A549 (cell line): ENCODE measurements around the gene CNTN4. TPM values are rescaled to one million over a fixed set of nuclear protein-coding genes. Genes with fewer than 3 reads are reported as not detected.

ENCODE experiments used
- ATAC-seq, 2 experiments: fragments of 200-7000 bp in 1 of 2; fragments of >200 bp in 1 of 2; cut with Nextera tagmentation in 1 of 2; cut with Tn5 transposase in 1 of 2; 3 replicates each; pipeline versions ENCODE4 v1.8.0 to v1.9.1; 2018 to 2020; ENCODE audit warnings: mild to moderate bottlenecking in 1 of 2, moderate library complexity in 1 of 2
- CTCF ChIA-PET: fragments of 300-600 bp; sonication (Branson Sonifier 250); formaldehyde crosslinking; extraction: SDS; loops from one replicate; lab custom pipeline; 2021; ENCODE audit warnings: antibody characterized with exemption, inconsistent platforms; lab: Yijun Ruan, JAX
- POLR2A ChIA-PET: fragments of 350-600 bp; formaldehyde crosslinking; extraction: SDS; loops from one replicate; lab custom pipeline; 2021; ENCODE audit warnings: antibody characterized with exemption, inconsistent platforms; lab: Yijun Ruan, JAX
- DNase-seq, 2 experiments: peaks; one replicate each; pipeline versions ENCODE4 v3.0.0 to v3.0.0-alpha.2; 2011 to 2016; ENCODE audit warnings: low read depth in 1 of 2, low spot score in 1 of 2
- FAIRE-seq: peaks from 2 replicates; lab custom pipeline; 2011; peaks lifted over from hg19 to GRCh38; lab: Jason Lieb, UNC
- H3K27ac ChIP-seq, 2 experiments: fragments of >200 bp; sonication (Bioruptor Twin); formaldehyde crosslinking; 3 replicates each; pipeline ENCODE4 v1.5.1; 2016 to 2017
- H3K4me1 ChIP-seq: fragments of >200 bp; sonication (Bioruptor Twin); formaldehyde crosslinking; 3 replicates; pipeline ENCODE4 v1.6.1; 2016
- H3K4me2 ChIP-seq: fragments of >200 bp; sonication (Bioruptor Twin); formaldehyde crosslinking; 3 replicates; pipeline ENCODE4 v1.6.1; 2016
- H3K4me3 ChIP-seq: fragments of >200 bp; sonication (Bioruptor Twin); formaldehyde crosslinking; 3 replicates; pipeline ENCODE4 v1.5.1; 2016
- H3K9me3 ChIP-seq: fragments of >200 bp; sonication (Bioruptor Twin); formaldehyde crosslinking; 3 replicates; pipeline ENCODE4 v1.6.1; 2016
- BHLHE40 ChIP-seq: IDR thresholded peaks from 2 replicates; pipeline ENCODE4 v1.6.1; 2012; ENCODE audit warnings: low read depth, low read length, inconsistent platforms
- CBX2 ChIP-seq: fragments of 200-600 bp; sonication (generic); IDR thresholded peaks from 2 replicates; pipeline ENCODE4 v1.6.1; 2016; ENCODE audit warnings: low read depth, mild to moderate bottlenecking, borderline replicate concordance
- CEBPB ChIP-seq, 2 experiments: fragments of >200 bp in 1 of 2; sonication (Bioruptor Twin) in 1 of 2; formaldehyde crosslinking in 1 of 2; IDR thresholded peaks; 2 replicates each; pipeline ENCODE4 v1.6.1; 2012 to 2016
- CHD2 ChIP-seq: fragments of 150-350 bp; IDR thresholded peaks from 2 replicates; pipeline ENCODE4 v1.6.1; 2014; ENCODE audit warnings: low read length; ENCODE audit not compliant: partially characterized antibody
- EP300 ChIP-seq, 2 experiments: fragments of >200 bp; sonication (Bioruptor Twin); formaldehyde crosslinking; IDR thresholded peaks; 2 replicates in 1 of 2; 3 replicates in 1 of 2; pipeline ENCODE4 v1.6.1; 2016 to 2017
- ESRRA ChIP-seq: fragments of 150-350 bp; IDR thresholded peaks from 2 replicates; pipeline ENCODE4 v1.6.1; 2014; ENCODE audit warnings: mild to moderate bottlenecking, low read length, borderline replicate concordance
- GATA3 ChIP-seq: IDR thresholded peaks from 2 replicates; pipeline ENCODE4 v1.6.1; 2012; ENCODE audit warnings: borderline replicate concordance
- HES2 ChIP-seq: fragments of >200 bp; sonication (Bioruptor Twin); formaldehyde crosslinking; IDR thresholded peaks from 2 replicates; pipeline ENCODE4 v1.6.1; 2016
- HOXB5 ChIP-seq: fragments of 250-450 bp; sonication (Bioruptor Pico); IDR thresholded peaks from 2 replicates; pipeline ENCODE4 v1.5.0; 2020; ENCODE audit warnings: mild to moderate bottlenecking, moderate library complexity
- JUN ChIP-seq, 2 experiments: fragments of >200 bp; sonication (Bioruptor Twin); formaldehyde crosslinking; IDR thresholded peaks; 2 replicates in 1 of 2; 3 replicates in 1 of 2; pipeline ENCODE4 v1.6.1; 2016 to 2017
- MAX ChIP-seq: IDR thresholded peaks from 2 replicates; pipeline ENCODE4 v1.6.1; 2012
- MAZ ChIP-seq: fragments of 150-350 bp; IDR thresholded peaks from 2 replicates; pipeline ENCODE4 v1.6.1; 2014; ENCODE audit warnings: antibody characterized with exemption, low read depth, low read length, borderline replicate concordance
- NFE2L2 ChIP-seq: fragments of 150-350 bp; conservative IDR thresholded peaks from 2 replicates; pipeline ENCODE4 v1.6.1; 2014; ENCODE audit warnings: low read length
- NPAS2 ChIP-seq: fragments of 250-450 bp; sonication (Bioruptor Pico); IDR thresholded peaks from 2 replicates; pipeline ENCODE4 v1.8.0; 2022; ENCODE audit warnings: mild to moderate bottlenecking, moderate library complexity, borderline replicate concordance
- PBX3 ChIP-seq: IDR thresholded peaks from 2 replicates; pipeline ENCODE4 v1.6.1; 2012
- PHF8 ChIP-seq: fragments of 200-600 bp; sonication (generic); IDR thresholded peaks from 2 replicates; pipeline ENCODE4 v1.6.1; 2016; ENCODE audit warnings: low read depth, mild to moderate bottlenecking, antibody characterized with exemption, moderate library complexity, borderline replicate concordance
- RAD21 ChIP-seq, 2 experiments: fragments of >200 bp in 1 of 2; sonication (Bioruptor Twin) in 1 of 2; formaldehyde crosslinking in 1 of 2; IDR thresholded peaks in 1 of 2; conservative IDR thresholded peaks in 1 of 2; 2 replicates in 1 of 2; 3 replicates in 1 of 2; pipeline ENCODE4 v1.6.1; 2012 to 2018; ENCODE audit warnings: inconsistent platforms in 1 of 2
- RARB ChIP-seq: fragments of 250-450 bp; sonication (Bioruptor Pico); IDR thresholded peaks from 2 replicates; pipeline ENCODE4 v1.8.0; 2021; ENCODE audit warnings: mild to moderate bottlenecking, moderate library complexity
- RCOR1 ChIP-seq: fragments of 150-350 bp; IDR thresholded peaks from 2 replicates; pipeline ENCODE4 v1.6.1; 2014; ENCODE audit warnings: antibody characterized with exemption, low read length, low read depth
- RNF2 ChIP-seq: fragments of 200-600 bp; sonication (generic); IDR thresholded peaks from 2 replicates; pipeline ENCODE4 v1.6.1; 2016; ENCODE audit warnings: low read depth, mild to moderate bottlenecking, antibody characterized with exemption, moderate library complexity, borderline replicate concordance
- SMC3 ChIP-seq: fragments of >200 bp; sonication (Bioruptor Twin); formaldehyde crosslinking; IDR thresholded peaks from 3 replicates; pipeline ENCODE4 v1.6.1; 2018; ENCODE audit warnings: inconsistent platforms
- TP53 ChIP-seq: fragments of 250-450 bp; sonication (Bioruptor Pico); IDR thresholded peaks from 2 replicates; pipeline ENCODE4 v1.5.0; 2021; ENCODE audit warnings: mild to moderate bottlenecking, moderate library complexity
- ZFP36 ChIP-seq: fragments of 450-650 bp; IDR thresholded peaks from 2 replicates; pipeline ENCODE4 v1.6.1; 2014; ENCODE audit warnings: borderline replicate concordance; ENCODE audit not compliant: partially characterized antibody
- ZSCAN20 ChIP-seq: fragments of 250-450 bp; sonication (Bioruptor Pico); IDR thresholded peaks from 2 replicates; pipeline ENCODE4 v1.8.0; 2022; ENCODE audit warnings: mild to moderate bottlenecking, moderate library complexity
- WGBS: methylation state at CpG from one replicate; pipeline ENCODE4 v1.1.6; 2017; ENCODE audit errors: missing lambda C conversion rate; 5-methylcytosine and 5-hydroxymethylcytosine counted together
- polyA plus RNA-seq, 4 experiments: library from polyadenylated mRNA; depleted of rRNA in 3 of 4; stranded (reverse); fragments of >200 nt; fragmentation: RNase III in 1 of 4; extraction: RNeasy Plus Mini Kit Qiagen cat#74134 plus additional on column Dnase treatment in 1 of 4; gene quantifications; 2 replicates in 3 of 4; 3 replicates in 1 of 4; pipeline ENCODE4 v1.2.3, GENCODE V29; 2011 to 2017

Gene CNTN4
- polyA plus RNA-seq, 2 of the 4 experiments (the other 2 are of a cell fraction): 0.03 TPM; not detected in 1

- no peak for TF ChIP-seq NPAS2
- TF ChIP-seq SMC3: no peak
- TF ChIP-seq PHF8: no peak
- TF ChIP-seq MAX: no peak
- TF ChIP-seq, all 56 proteins: peak for 0
These were observed 163.1 kb downstream of the CNTN4 start (continued) for GRCh38 chr3:2261747-2262146.

GRCh38 chr3:2262204-2262603 is 163.5 kb downstream of the CNTN4 start:
- no peaks in the 10 kb centered on the region for H3K4me1 ChIP-seq
- TF ChIP-seq NFE2L2: no peak
- no peak for TF ChIP-seq CHD2
- TF ChIP-seq CBX2: no peak
- no peak for TF ChIP-seq RARB (CRISPR knock-in tag)
- TF ChIP-seq TP53 (CRISPR knock-in tag): no peak
- no peak for TF ChIP-seq HES2
- TF ChIP-seq ZFP36: no peak
- TF ChIP-seq CEBPB (IDR thresholded peaks at IDR 0.05): no peak
- TF ChIP-seq EP300 (IDR thresholded peaks at IDR 0.05): no peak
- no peak for TF ChIP-seq ESRRA
- no peak for TF ChIP-seq MAZ
- TF ChIP-seq GATA3: no peak
- no peak for TF ChIP-seq RAD21 (conservative IDR thresholded peaks at IDR 0.05 in 1 of 2, IDR thresholded peaks at IDR 0.05 in 1 of 2)
- no peak for TF ChIP-seq PBX3
- DNase-seq (no peak), FAIRE-seq (no peak), ATAC-seq (no peak)
- H3K4me3 ChIP-seq: no peak overlapping the region
- no peak overlapping the region for H3K27ac ChIP-seq
- CTCF ChIA-PET: no interaction called here
- WGBS: 2% methylated on average over 4 of the region's 4 CpGs
- no peak overlapping the region for H3K4me2 ChIP-seq
- no peaks in the 10 kb centered on the region for H3K9me3 ChIP-seq
- POLR2A ChIA-PET: no interaction called here

GRCh38 chr3:2266606-2267005 is 167.9 kb downstream of the CNTN4 start:
- H3K27ac ChIP-seq: no peak overlapping the region
- no peak for FAIRE-seq
- no peak for ATAC-seq
- TF ChIP-seq ZSCAN20 (CRISPR knock-in tag) (no peak), RNF2 (no peak), RCOR1 (no peak), MAX (no peak), BHLHE40 (no peak), JUN (IDR thresholded peaks at IDR 0.05) (no peak), TP53 (CRISPR knock-in tag) (no peak), HOXB5 (no peak), EP300 (IDR thresholded peaks at IDR 0.05) (no peak)
- TF ChIP-seq, all 56 proteins: peak for 0
- no peak for DNase-seq
- no peak overlapping the region for H3K4me3 ChIP-seq
- H3K9me3 ChIP-seq: no peaks in the 10 kb centered on the region; the same call in 2 of the 3 replicates
- ChIA-PET POLR2A (no interaction called here), CTCF (no interaction called here)
- H3K4me2 ChIP-seq: no peak overlapping the region
- H3K4me1 ChIP-seq: no peaks in the 10 kb centered on the region
- WGBS: 6% methylated on average over 1 of the region's 1 CpG
